ENCODE results near the gene CTAGE4.
"Not testable (repeated sequence)": the region's sequence is repeated elsewhere in the genome, so short reads cannot be mapped to it uniquely, and the experiment has no call there.

The CTAGE4 gene, protein sequence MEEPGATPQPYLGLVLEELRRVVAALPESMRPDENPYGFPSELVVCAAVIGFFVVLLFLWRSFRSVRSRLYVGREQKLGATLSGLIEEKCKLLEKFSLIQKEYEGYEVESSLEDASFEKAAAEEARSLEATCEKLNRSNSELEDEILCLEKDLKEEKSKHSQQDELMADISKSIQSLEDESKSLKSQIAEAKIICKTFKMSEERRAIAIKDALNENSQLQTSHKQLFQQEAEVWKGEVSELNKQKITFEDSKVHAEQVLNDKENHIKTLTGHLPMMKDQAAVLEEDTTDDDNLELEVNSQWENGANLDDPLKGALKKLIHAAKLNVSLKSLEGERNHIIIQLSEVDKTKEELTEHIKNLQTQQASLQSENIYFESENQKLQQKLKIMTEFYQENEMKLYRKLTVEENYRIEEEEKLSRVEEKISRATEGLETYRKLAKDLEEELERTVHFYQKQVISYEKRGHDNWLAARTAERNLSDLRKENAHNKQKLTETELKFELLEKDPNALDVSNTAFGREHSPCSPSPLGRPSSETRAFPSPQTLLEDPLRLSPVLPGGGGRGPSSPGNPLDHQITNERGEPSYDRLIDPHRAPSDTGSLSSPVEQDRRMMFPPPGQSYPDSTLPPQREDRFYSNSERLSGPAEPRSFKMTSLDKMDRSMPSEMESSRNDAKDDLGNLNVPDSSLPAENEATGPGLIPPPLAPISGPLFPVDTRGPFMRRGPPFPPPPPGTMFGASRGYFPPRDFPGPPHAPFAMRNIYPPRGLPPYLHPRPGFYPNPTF

DNA sequence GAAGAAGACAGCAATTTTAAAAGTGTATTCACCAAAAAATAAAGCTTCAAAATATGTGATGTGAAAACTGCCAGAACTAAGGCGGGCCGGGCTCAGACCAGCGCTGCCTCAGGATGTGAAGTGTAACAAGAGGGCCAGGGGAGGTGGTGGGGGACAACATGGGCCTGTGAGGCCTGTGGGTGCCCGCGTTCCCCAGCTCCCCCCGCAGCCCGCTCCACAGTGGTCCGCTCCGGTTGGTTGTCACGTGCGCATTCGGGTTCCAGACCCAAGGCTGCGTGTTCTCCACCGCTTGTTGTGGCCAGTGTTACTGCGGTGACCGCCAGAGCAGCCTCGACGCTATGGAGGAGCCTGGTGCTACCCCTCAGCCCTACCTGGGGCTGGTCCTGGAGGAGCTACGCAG lies at the start of gene CTAGE4:
TSS of gene CTAGE4 (plus strand) at position 301 of the 400 bp plus-strand sequence. CDS start at position 339, 38 bp downstream.
- not testable (repeated sequence) for DNase-seq (ENCODE audit: low read depth in 1 of 2, low spot score in 1 of 2)

DNA sequence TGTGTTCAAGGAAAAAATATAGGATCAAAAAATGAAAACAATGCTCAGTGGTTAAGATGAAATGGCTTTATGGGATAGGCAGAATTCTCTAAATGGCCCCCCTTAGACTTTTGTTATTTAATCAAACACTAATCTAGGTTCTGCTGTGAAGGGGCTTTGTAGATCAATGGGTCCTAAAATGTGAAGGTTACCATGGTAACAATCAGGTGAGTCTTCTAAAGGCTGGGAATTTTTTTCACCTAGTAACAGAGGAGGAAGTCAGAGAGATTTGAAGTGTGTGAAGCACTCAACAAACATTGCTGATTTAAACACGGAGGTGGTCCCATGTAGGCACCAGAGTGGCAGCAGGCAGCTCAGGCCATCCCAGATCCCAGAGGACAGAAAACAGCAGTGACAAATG lies 49.1 kb upstream of the CTAGE4 start:
- DNase-seq (ENCODE audit: low read depth in 1 of 2, low spot score in 1 of 2): no peak

DNA sequence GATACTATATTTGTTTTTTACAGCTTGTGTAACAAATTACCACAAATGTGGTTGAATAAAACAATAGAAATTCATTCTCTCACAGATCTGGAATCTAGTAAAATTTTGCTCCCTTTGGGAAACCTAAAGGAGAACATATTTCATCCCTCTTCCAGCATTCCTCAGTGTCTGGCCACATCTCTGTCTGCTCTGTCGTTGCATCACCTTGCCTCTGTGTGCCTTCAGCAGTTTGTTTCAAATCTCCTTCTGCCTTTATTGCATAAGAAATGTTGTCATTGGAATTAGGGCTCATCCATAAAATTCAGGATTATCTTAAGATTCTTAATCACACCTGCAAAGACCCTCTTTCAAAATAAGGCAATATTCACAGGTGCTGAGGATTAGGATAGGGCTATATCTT lies 45.8 kb upstream of the CTAGE4 start:
- no peak for DNase-seq (ENCODE audit: low read depth in 1 of 2, low spot score in 1 of 2)

DNA sequence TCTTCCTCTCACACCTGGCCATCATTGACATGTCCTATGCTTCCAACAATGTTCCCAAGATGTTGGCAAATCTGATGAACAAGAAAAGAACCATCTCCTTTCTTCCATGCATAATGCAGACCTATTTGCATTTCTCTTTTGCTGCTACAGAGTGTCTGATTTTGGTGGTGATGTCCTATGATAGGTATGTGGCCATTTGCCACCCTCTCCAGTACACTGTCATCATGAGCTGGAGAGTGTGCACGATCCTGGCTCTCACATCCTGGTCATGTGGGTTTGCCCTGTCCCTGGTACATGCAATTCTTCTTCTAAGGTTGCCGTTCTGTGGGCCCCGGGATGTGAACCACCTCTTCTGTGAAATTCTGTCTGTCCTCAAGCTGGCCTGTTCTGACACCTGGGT lies 41.1 kb upstream of the CTAGE4 start:
- no peak for DNase-seq (ENCODE audit: low read depth in 1 of 2, low spot score in 1 of 2)

DNA sequence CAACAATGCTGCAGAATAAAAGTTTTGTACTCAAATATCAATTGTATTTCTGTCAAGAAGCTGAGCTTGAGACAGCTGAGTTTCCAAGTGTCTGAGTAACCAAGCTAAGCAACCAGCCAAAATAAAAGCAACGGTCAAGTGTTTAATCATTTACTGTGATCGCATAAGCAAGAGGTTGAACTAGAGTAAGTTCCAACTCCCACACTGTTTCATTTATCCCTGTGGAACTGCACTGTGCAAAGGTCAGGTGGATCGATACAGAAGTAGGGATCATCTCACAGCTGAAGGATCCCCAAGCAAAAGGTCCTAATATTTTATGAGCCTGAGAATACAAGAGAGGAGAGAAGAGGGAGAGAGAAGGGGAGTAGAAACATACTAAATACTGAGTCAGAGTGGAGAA lies 38.8 kb upstream of the CTAGE4 start:
- DNase-seq (ENCODE audit: low read depth in 1 of 2, low spot score in 1 of 2): no peak

DNA sequence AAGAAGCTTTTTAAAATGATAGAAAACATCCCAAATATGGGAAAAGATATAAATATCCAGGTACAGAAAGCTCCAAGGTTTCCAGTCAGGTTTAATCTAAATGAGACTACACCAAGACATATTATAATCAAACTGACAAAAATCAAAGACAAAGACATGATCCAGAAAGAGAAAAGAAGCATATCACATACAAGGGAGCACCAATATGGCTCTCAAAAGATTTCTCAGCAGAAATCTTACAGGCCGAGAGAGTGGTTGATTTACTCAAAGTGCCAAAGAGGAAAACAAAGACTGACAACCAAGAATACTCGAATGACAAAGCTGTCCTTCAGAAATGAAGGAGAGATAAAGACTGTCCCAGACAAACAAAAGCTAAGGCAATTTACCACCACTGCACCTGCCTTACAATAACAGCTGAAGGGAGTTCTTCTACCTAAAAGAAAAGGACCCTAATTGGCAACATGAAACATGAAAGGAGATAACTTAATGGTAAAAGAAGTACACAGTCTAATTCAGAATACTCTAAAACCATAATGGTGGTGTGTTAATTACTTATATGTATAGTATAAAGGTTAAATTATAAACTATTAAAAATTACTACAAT lies 34.9 kb upstream of the CTAGE4 start:
- no peak for DNase-seq (ENCODE audit: low read depth in 1 of 2, low spot score in 1 of 2)

DNA sequence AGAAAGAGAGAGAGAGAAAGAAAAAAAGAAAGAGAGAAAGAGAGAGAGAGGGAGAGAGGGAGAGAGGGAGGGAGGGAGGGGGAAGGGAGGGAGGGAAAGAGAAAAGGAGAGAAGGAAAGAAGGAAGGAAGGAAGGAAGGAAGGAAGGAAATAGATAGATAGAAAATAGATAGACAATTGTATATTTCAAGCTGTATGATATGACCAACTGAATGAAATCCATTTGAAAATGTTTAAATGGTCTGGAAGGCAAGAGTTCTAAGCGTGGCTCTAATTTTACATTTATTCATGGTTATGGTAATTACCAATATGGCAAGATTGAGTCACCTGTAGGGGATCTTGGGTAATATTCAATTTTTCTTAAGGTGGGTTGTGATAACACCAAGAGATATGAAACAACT lies 24.4 kb upstream of the CTAGE4 start:
- no peak for DNase-seq (ENCODE audit: low read depth in 1 of 2, low spot score in 1 of 2)

DNA sequence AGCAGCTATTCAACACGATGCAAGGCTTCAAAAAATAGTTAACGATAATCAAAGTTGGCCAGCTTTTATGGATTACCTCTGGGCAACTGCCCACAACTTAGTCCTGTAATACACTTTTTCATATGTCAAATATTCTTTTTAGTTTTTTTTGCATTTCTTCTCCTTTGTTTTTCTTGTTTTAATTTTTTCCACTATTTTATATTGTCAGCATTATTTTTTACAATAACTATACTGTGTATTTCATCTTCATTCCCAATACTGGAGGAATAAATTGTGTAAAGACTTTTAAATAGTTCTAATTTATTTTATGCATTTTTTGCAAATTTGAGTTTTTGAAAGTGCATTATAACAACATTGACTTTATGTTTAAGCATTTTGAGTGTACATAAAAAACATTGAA lies 18.5 kb upstream of the CTAGE4 start:
- no peak for DNase-seq (ENCODE audit: low read depth in 1 of 2, low spot score in 1 of 2)

DNA sequence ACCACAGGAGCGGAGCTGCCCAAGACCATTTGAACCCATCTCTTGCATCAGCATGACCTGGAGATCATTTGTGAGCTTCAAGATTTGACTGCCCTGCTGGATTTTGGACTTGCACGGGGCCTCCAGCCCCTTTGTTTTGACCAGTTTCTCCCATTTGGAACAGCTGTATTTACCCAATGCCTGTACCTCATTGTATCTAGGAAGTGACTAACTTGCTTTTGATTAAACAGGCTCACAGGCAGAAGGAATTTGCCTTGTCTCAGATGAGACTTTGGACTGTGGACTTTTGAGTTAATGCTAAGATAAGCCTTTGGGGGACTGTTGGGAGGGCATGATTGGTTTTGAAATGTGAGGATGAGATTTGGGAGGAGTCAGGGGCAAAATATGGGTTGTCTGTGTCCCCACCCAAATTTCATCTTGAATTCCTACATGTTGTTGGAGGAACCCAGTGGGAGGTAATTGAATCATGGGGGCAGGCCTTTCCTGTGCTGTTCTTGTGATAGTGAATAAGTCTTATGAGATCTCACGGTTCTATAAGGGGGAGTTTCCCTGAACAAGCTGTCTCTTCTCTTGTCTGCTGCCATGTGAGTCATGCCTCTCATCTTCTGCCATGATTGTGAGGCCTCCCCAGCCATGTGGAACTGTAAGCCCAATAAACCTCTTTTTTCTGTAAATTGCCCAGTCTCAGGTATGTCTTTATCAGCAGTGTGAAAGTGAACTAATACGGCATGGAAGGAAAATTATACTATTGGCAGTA lies 11.5 kb upstream of the CTAGE4 start:
- DNase-seq (ENCODE audit: low read depth in 1 of 2, low spot score in 1 of 2): not testable (repeated sequence)

DNA sequence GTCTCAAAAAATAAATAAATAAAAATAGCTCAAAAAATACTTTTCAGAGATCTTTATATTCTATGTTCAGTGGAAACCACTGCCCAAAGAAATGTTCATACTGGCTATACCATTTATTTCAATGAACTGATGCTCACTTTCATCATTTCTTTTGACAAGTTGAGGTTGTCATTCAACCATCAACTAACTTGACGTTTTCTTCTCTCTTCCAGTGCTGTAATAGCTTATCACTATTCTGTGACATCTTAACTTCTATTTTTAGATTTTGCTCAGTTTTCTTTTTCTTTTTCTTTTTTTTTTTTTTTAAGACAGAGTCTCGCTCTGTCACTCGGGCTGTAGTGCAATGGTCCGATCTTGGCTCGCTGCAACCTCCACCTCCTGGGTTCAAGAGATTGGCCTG lies 8.7 kb upstream of the CTAGE4 start:
- no peak for DNase-seq (ENCODE audit: low read depth in 1 of 2, low spot score in 1 of 2)

DNA sequence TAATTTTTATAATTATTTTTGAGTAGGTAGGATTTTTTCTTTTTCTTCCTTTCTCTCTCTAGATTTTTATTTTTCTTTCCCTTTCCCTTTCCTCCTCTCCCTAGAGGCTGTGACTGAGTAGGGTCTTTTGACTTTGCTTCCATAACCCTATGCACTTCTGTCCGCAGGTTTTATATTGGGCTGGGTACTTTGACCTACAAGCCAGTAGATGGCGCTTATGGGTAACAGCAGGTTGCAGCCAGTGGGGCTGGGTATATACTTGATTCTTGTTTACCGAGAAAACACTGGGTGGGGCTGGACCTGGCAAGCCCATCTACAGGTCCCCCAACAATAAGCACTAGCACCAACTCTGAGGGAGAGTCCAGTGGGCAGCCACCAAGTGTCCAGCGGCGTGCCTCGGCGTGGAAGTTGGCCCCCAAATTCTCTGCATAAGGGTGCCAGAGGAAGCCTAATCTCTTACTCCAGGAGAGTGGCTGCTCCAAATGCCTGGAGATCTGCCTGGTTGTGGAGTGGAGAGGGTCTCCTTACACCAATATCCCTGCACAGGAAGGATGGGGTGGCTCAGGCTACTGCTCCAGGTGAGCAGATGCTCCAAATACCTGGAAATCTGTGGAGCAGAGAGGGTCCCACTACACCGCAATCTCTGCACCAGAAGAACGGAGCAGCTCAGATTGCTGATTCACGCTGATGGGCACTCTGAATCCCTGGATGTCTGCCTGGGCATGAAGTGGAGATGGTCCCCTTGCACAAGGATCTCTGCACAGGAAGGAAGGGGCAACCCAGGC lies 4.7 kb upstream of the CTAGE4 start:
- DNase-seq (ENCODE audit: low read depth in 1 of 2, low spot score in 1 of 2): not testable (repeated sequence)

DNA sequence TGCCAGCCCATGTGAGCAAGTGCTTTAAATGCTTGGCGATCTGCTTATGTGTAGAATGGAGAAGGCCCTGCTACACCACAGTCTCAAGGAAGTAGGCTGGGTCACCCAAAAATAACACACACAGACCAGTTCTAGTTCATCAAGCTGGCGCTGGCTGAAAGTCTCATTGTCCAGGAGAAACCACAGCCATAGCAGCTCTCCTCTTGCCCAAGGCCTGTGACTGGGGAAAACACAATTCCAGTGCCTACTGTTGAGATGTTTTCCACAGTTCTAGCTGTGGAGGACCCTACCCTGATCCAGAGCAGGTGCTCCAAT lies 4.1 kb upstream of the CTAGE4 start:
- DNase-seq (ENCODE audit: low read depth in 1 of 2, low spot score in 1 of 2): not testable (repeated sequence)

DNA sequence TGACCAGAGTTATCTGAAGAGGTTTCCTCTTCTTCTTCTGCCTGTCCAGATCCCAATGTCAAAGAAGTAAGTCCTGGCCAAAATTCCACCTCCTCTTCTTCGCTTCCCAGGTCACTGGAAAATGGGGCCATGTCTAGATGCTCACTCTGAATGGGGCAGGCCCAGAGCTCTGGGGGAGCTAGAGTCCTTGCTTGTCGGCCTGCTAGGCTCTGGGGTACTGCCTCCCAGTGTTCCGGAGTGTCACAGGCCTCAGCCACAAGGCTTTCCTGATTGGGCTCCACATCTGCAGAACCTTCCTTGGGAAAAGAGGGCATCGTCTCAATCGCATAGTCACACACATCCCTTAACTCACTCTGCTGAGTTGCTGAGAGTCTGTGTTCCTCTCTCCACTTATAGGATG lies 4.6 kb downstream of the CTAGE4 start:
- not testable (repeated sequence) for DNase-seq (ENCODE audit: low read depth in 1 of 2, low spot score in 1 of 2)

DNA sequence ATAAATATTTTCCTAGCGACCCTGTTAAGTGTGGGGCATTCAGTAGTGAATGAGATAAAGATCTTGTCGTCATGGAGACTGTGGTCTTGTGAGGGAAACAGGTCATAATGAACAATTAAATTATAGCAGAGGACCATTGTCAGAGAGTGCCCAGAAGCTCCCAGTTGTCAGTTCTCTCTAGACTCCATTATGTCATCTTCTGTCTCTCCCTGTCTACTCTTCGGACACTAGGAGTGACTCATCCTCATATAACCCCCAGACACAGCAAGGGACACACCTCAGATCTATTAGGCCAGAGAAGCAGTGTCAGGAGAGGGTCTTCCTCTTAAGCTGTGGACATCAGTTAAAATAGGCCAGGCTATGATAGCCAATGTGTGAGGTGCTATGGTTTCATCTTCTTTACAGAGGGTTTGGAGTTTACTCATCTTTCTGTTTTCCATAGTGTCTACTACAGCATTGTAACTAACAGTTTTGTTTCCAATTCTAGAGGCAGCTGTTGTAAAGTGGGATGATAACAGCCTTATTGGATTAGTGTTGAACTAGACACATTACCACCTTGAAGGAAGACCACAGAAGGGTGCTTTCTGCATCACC lies 5.4 kb downstream of the CTAGE4 start:
- not testable (repeated sequence) for DNase-seq (ENCODE audit: low read depth in 1 of 2, low spot score in 1 of 2)

DNA sequence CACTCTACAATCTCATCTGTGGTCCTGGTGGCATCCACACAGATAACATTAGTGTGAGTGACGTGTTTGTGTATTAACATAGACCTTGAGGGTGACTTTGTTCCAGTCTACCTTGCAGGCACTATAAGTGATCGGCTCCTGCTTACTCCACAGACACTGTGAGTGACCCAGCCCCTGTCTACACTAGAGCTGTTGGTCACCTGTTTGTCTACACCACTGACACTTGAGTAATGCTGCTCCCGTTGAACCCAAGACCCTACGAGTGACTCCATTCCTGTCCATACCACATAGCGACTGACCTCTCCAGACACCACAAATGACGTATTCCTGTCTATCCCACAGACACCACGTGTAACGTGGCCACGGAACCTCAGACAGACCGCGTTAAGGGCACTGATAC lies 10.5 kb downstream of the CTAGE4 start:
- not testable (repeated sequence) for DNase-seq (ENCODE audit: low read depth in 1 of 2, low spot score in 1 of 2)

DNA sequence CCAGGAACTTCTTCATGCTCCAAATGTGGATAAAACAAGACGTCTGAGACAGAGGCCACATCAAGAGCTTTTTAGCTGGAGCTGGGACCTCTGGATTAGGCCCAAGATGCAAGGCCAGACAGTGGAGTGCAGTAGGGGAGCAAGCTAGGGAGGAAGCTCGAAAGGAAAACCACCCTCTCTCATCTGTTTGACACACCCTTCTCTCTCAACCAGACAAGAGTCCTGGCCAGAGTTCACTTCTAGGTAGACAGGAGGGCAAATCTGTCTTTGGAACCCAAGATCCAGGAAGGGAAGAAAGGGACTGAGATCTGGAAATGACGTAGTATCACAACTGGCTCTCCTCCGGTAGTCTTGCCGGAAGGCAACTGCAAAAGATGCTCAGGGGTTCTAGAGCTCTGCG lies 11.2 kb downstream of the CTAGE4 start:
- DNase-seq (ENCODE audit: low read depth in 1 of 2, low spot score in 1 of 2): not testable (repeated sequence)

DNA sequence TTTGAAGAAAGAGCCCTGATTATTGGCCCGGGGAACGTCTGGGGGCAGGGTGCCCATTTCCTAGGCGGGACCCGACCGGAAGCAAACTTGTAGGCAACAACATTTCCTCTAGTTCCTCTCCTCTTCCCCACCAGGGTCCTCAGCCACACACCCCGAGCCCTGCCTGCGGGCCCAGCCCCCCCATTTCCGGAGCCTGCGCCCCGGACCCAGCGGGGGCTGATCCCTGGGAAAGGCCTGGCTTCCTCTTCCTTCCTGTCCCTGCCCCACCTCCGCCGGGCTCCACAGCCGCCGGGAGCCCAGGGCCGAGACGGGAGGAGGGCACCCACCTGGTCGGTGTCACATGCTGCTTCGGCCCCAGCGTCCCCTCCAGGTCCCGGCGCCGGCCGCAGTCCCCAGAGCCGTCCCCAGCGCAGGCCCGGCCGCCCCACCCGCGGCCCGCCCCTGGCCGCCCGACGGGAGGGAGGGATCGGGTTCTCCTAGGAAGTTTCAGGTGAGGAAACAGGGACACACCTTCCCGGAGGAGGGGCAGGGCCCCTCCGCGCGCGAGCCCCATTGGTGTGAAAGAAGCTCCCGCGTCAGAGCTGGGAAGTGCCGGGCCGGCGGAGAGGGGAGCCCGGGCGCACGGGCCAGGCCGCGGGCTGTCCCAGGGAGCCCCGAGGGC lies 12.1 kb downstream of the CTAGE4 start, which contains the start of gene ARHGEF35:
TSS of gene ARHGEF35 (minus strand) at position 622 of the 661 bp plus-strand sequence. CDS start 7,450 bp downstream, outside the sequence.
- DNase-seq (ENCODE audit: low read depth in 1 of 2, low spot score in 1 of 2): not testable (repeated sequence)

DNA sequence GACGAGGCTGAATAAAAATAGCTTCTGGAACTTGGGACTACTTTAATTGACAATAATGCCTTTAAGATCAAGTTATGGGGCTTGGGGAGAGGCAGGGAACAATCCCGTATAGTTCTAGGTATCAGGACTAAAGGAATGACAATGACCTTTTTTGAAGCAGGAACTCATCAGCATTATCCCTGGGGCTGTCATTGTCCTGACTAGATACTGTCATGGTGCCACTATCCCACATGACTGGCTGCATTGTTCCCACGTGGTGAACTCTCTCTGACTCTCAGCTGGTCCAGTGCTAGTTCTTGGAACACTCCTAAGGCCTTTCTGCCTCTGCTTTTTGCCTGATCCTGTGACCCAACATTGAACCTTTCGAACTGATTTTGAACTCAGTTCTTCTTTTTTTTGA lies 15.7 kb downstream of the CTAGE4 start:
- not testable (repeated sequence) for DNase-seq (ENCODE audit: low read depth in 1 of 2, low spot score in 1 of 2)

DNA sequence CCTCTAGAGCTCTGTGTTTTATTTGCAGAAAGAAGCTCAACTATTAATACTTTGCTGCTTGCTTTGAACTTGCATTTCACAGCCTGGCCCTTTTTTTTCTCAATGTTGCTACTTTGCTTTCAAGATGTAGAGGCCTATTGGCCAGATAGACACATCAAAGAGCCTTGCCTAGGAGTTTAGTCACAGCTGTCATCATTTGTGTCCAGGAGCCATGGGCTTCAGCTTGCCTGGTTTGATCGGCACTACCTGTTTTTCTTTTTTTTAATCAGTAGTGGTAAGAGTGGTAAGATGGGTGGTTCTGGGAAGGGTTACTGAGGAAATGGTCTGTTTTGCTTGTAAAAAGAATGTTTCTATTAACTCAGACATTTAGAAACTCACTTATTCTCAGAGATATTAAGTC lies 18.7 kb downstream of the CTAGE4 start:
- DNase-seq (ENCODE audit: low read depth in 1 of 2, low spot score in 1 of 2): not testable (repeated sequence)
